SKM-1 treated with dmso at 0.1 percent for 144 hours (cell line): Measurements from ENCODE around the gene PLEKHN1.
"Not testable (repeated sequence)": the region's sequence is repeated elsewhere in the genome, so short reads cannot be mapped to it uniquely, and the experiment has no call there.

Source experiments
- DNase-seq: peaks from one replicate; lab custom pipeline; 2025; ENCODE audit not compliant: unreplicated experiment; lab: John Stamatoyannopoulos, UW

The PLEKHN1 gene

GRCh38 chr1:1005774-1006304 is 39.6 kb downstream of the PLEKHN1 start:
- no peak for DNase-seq

DNA sequence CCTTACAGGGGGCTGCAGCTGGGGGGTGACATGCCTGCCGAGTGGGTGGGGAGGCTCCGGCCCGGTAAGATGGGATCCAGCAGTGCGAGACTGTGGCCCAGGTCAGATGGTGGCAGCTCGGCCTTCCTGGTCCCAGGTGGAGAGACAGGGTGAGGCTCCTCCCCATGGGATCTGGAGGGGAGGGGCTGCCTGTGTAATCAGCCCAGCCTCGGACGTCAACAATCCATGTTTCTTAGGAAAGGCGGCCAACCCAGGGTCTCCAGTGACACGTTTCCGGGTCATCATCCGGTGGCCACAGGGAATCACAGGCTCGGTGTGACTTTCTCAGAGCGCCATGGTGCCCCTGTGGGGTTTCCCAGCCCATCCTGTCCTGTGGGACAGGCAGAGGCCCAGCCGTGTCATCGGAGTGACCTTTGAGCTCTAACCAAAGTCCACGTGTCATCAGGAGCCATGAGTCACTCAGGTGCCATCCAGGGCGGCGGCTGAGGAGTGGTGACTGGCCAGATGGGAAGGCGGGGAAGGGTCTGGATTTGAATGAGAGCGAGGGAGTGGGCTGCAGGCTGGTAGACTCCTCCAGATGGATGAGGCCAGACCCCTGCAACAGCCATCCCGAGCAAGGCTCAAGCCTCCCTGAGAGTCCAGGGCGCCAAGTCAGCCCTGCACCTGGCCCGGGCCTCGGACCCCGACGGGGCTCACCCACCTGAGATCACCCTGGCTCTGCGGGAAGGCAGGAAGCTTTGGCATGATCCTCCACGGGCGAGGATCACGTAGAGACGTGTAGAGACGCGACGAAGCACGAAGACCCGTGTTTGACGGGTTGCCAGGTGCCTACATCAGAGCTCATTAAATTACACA is 40.2 kb downstream of the PLEKHN1 start:
- no peak for DNase-seq

- not testable (repeated sequence) for DNase-seq
Measured at GRCh38 chr1:1010131-1010530, 43.8 kb downstream of the PLEKHN1 start.

GRCh38 chr1:1011396-1011949 is 45.2 kb downstream of the PLEKHN1 start:
- DNase-seq = no peak

GRCh38 chr1:1012736-1013104 is 46.4 kb downstream of the PLEKHN1 start:
- DNase-seq = not testable (repeated sequence)

- peak; percentile 65 for DNase-seq
Measured at GRCh38 chr1:1013105-1013921, 47.0 kb downstream of the PLEKHN1 start, which contains the start of gene ISG15. TSS of gene ISG15 (plus strand) at chr1:1013497. CDS start at chr1:1013574, 77 bp downstream.

DNA sequence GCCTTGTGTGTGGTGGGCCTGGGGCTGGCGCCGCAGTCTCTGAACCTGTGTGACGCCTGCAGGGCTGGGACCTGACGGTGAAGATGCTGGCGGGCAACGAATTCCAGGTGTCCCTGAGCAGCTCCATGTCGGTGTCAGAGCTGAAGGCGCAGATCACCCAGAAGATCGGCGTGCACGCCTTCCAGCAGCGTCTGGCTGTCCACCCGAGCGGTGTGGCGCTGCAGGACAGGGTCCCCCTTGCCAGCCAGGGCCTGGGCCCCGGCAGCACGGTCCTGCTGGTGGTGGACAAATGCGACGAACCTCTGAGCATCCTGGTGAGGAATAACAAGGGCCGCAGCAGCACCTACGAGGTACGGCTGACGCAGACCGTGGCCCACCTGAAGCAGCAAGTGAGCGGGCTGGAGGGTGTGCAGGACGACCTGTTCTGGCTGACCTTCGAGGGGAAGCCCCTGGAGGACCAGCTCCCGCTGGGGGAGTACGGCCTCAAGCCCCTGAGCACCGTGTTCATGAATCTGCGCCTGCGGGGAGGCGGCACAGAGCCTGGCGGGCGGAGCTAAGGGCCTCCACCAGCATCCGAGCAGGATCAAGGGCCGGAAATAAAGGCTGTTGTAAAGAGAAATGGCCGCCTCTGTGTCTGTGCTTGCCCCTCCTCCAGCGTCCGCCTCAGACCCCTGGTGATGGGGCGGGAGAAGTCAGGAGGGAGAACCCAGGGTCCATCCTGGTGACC is 47.8 kb downstream of the PLEKHN1 start:
- DNase-seq = no peak

- DNase-seq = peak; percentile 15
Measured at GRCh38 chr1:1014799-1015681, 48.8 kb downstream of the PLEKHN1 start.

- not testable (repeated sequence) for DNase-seq
Measured at GRCh38 chr1:1017397-1018320, 51.4 kb downstream of the PLEKHN1 start.

GRCh38 chr1:1018321-1018685 is 52.0 kb downstream of the PLEKHN1 start:
- DNase-seq = not testable (repeated sequence)

DNA sequence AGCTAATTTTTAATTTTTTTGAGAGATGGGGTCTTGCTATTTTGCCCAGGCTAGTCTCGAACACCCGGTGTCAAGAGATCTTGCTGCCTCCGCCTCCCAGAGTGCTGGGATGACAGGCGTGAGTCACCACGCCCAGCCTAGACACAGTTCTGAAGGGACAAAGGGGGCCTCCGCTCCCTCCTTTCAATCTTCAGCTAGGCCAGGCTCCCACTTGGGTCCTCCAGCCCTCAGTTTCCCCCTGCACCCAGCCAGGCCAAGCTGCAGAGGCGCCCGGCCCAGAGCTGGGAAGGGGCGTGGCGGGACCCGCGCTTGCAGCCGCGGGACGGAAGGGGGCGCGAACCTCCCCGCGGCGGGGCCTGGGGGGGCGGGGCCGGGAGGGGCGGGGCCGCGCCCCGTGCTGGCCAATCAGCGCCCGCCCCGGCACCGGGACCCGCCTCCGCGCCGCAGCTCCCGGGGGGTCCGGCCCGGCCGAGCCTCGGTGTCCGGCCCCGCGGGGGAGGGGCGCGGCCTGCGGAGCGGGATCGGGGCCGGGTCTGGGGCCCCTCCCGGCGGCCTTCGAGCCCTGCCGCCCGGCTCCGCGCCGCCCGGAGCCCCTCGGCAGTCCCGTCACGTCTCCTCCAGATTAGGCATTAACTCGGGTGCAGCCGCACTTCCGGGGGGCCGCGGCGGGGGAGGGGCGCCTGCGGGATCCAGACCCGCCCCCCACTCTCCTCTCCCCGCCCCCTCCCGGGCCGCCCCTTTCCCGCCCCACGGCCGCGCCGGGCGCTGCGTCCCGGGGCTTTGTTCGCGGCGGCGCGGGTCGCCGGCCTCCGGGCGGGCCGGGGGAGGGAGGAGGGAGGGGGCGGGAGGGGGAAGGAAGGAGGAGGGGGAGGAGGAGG is 53.1 kb downstream of the PLEKHN1 start:
- DNase-seq = peak; percentile 40

DNA sequence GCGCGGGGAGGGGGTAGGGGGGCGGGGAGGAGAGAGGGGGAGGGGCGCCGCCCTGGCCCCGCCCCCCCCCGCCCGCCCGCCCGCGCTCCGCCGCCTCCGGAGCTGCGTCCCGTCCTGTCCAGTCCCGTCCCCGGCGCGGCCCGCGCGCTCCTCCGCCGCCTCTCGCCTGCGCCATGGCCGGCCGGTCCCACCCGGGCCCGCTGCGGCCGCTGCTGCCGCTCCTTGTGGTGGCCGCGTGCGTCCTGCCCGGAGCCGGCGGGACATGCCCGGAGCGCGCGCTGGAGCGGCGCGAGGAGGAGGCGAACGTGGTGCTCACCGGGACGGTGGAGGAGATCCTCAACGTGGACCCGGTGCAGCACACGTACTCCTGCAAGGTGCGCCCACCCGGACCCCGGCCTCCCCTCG is 53.7 kb downstream of the PLEKHN1 start, which contains the start of gene AGRN:
Gene AGRN, plus strand, starts transcription at position 121 of the 405 bp plus-strand sequence. Its CDS starts 53 bp downstream, at position 174.
- DNase-seq = no peak

GRCh38 chr1:1020415-1021009 is 54.2 kb downstream of the PLEKHN1 start:
- no peak for DNase-seq

DNA sequence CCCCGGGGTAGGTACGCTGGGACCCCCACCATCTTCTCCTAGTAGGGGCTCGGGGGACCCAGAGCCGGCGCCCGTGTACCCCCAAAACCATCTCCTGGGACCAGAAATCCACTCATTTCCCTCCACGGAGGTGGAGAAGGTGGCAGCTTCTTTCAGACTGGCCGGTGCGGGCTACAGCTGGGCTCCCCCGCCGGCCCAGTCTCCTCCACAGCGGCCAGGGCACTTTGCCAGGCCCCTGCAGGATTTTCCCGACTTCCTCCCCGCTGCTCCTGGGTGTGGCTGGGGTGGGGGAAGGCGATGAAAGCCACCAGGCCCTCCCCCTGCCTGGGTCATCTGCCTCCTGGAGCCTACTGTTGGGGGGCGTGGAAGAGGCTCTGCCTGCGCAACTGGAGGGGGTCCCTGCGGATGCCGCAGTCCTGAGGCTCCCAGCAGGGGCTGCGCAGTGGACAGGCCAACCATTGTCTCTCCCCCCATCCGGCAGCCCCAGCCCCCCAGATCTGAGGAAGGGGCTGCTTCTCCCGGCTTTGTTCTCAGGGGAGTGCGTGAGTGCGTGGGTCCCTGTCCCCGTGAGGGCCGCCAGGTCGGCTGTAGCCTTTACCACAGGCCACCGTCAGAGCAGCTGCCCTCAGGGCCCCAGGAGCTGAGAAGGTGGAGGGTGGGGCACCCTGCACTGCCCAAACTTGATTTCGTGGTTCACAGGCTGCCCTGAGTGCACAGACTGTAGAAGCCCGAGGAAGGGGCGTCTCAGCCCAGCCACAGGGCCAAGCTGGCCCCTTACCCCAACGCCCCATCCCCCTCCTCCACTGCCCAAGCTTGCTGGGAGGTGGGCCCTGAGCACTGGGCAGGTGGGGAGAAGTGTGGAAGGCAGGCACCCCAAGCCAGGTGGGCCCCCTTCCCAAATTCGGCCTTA is 55.0 kb downstream of the PLEKHN1 start:
- no peak for DNase-seq

DNA sequence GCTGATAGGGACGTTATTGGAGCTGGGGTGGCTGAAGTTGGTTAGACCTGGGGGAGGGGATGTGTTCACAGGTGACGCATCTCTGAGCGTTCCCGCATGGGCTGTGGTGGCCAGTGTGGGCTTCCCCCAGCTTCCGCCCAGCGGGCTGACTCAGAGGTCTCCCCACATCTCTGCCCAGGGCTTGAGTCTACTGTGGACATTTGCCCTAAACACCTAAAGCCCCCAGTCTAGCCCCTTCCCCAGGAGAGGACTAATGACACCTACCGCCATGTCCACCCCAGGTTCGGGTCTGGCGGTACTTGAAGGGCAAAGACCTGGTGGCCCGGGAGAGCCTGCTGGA is 55.6 kb downstream of the PLEKHN1 start:
- no peak for DNase-seq

DNA sequence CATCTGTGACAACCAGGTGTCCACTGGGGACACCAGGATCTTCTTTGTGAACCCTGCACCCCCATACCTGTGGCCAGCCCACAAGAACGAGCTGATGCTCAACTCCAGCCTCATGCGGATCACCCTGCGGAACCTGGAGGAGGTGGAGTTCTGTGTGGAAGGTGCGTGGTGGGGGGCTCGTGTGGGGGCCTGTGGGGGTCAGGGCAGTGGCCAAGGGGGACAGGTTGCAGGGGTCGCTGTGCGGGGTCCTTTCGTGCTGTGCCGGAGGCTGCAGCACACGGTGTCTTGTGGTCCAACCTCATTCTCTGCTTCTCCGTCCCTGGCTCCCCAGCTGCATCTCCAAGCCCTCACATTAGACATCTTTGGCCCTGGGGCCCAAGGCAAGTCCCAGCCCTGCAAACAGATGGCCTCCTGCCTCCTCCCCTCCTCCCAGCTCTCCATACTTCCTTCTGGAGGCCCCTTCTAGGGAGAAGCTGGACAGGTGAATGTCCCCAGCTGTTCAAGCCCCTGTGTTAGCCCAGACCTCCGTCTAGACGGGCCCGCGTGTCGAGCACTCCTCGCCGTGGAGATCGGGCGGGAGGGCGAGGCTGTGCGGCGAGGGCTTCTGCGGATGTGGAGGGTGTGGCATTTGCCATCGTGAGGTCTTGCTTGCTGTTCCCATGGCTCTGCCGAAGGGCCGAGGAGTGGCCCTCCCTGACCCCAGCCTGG is 56.2 kb downstream of the PLEKHN1 start:
- no peak for DNase-seq
